ENCODE data around the gene PXDN.

The PXDN gene

DNA sequence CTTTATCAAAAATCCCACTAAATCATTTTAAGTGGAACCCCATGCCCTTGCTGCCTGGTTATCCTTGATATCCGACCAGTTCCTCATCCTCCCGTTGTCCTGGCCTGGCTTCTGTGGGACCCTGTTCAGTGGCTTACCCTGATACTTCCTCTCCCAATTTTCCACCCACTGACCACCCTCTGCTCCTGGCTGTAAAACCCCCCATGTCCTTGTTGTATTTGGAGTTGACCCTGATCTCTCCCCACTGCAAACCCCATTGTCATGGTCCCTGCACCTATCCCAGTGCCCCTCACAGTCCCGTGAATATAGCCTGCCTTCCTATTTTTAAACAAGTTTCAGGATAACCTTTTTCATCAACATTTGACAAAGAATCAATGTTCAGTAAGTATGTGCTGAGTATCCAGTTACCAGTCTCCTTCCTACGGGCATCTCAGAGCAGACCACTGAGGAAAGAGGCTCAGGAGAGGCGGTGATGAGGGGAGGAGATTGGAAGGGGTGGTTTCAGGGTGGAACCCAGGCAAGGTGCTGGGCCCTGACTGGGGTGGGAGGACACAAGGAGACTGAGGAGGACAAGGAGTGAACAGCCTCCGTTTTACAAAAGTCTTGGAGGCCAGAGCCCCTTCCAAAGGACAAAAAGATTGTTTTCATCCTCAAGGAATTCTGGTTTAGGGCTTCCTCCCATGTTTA, 131.8 kb downstream of the PXDN start:
- DNase-seq (ENCODE audit: low spot score) = no peak

- no peak for DNase-seq (ENCODE audit: low spot score)
Measured at GRCh38 chr2:1611886-1612285, 132.4 kb downstream of the PXDN start.

DNA sequence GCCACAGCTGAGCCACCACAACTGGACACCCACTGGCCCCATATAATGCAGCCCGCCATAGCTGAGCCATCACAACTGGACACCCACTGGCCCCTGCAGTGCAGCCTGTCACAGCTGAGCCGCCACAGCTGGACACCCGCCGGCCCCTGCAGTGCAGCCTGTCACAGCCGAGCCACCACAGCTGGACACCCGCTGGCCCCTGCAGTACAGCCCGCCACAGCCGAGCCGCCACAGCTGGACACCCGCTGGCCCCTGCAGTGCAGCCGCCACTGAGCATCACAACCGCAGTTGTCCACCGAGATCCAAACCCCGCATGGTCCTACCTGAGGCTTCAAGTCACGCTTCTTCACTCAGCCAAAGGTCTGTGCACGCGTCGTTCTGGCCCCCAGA, 134.2 kb downstream of the PXDN start:
- no peak for DNase-seq (ENCODE audit: low spot score)

GRCh38 chr2:1609485-1610095, 134.7 kb downstream of the PXDN start:
- DNase-seq (ENCODE audit: low spot score) = no peak

DNA sequence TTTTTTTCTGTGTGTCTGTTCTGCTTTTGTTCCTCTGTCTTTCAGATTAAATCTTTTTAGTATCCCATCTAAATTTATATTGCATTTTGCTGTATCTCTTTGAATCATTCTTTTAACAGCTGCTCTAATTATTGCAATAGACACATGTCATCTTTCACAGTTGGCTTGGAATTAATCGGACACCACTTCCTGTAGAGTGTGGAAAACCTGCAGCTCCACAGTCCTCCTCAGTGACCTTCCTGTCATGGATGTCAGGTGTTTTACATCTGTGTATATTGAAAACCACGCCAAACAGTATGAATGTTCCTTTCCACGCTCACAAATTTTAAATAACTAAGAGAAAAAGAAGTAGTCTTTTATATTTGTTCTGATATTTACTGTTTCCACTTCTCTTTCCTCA, 135.3 kb downstream of the PXDN start:
- DNase-seq (ENCODE audit: low spot score) = no peak

GRCh38 chr2:1607971-1608688, 136.2 kb downstream of the PXDN start:
- DNase-seq (ENCODE audit: low spot score) = no peak

GRCh38 chr2:1607236-1607920, 136.9 kb downstream of the PXDN start:
- DNase-seq (ENCODE audit: low spot score) = no peak

GRCh38 chr2:1606421-1607235, 137.7 kb downstream of the PXDN start:
- no peak for DNase-seq (ENCODE audit: low spot score)

GRCh38 chr2:1606046-1606400, 138.3 kb downstream of the PXDN start:
- DNase-seq (ENCODE audit: low spot score) = no peak

- no peak for DNase-seq (ENCODE audit: low spot score)
Measured at GRCh38 chr2:1605102-1606045, 138.9 kb downstream of the PXDN start.

GRCh38 chr2:1603521-1603920, 140.8 kb downstream of the PXDN start:
- DNase-seq (ENCODE audit: low spot score) = no peak

GRCh38 chr2:1603059-1603458, 141.3 kb downstream of the PXDN start:
- DNase-seq (ENCODE audit: low spot score) = no peak

- DNase-seq (ENCODE audit: low spot score) = no peak
Measured at GRCh38 chr2:1602278-1603010, 141.9 kb downstream of the PXDN start.

GRCh38 chr2:1601471-1602277, 142.6 kb downstream of the PXDN start:
- DNase-seq (ENCODE audit: low spot score) = no peak

- DNase-seq (ENCODE audit: low spot score) = no peak
Measured at GRCh38 chr2:1601067-1601412, 143.3 kb downstream of the PXDN start.

- no peak for DNase-seq (ENCODE audit: low spot score)
Measured at GRCh38 chr2:1600191-1601066, 143.9 kb downstream of the PXDN start.

- no peak for DNase-seq (ENCODE audit: low spot score)
Measured at GRCh38 chr2:1599301-1600085, 144.8 kb downstream of the PXDN start.

GRCh38 chr2:1598800-1599199, 145.5 kb downstream of the PXDN start:
- DNase-seq (ENCODE audit: low spot score) = no peak
